ENCODE results near the gene DLG2. TPM values are rescaled to one million over a fixed set of nuclear protein-coding genes. Genes with fewer than 3 reads are reported as not detected.

Gene DLG2
- total and polyA plus RNA-seq, 9 donors, result 2.5 to 20.7 (median 12.0) TPM

DNA sequence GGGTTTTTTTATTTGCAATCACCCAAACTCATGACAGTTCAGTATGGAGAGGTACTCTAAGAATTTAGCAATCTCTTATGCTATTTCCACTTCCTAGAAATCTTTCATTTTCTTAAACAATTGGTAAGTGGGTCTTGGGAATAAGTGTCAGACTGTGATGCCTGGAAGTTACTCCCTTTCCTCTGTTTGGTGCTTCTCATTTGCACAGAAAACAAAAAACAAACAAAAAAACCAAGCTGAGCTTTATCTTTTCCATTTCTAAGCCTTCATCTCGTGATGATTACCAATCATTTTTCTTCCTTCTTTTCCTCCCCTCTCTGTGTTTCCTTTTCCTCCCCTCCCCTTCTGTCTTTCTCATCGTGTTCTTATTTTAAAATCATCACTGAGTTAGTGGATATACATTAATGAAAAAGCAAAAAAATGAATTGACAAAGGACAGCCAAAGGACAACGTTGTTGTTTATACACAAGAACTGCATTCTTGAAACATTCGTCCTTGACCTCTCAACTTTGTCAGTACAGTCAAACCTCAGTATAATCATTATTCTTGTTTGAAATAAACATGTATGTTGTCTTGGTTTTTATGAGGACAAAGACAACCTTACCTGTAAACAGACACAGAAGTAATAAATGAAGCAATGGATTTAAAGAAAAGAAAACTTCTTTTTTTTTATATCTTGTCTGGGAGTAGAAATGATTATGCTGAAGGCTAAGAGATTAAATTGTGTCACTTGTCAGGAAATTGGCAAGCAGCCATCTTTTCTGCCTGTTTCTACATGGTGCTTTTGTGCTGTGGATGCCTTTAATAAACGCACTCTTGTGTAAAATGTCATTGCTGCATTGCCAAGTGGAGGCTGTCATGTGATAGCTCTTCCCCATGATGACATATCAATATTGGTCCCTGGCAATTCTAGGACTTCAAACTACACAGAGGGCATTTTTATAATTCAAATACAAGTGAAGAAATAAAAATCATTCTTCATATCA lies 1537.8 kb downstream of the DLG2 start:
- 21 to 28% (median 23%) methylated on average over 5 of the region's 5 CpGs for WGBS, 3 donors
- TF ChIP-seq, protein P1, sequence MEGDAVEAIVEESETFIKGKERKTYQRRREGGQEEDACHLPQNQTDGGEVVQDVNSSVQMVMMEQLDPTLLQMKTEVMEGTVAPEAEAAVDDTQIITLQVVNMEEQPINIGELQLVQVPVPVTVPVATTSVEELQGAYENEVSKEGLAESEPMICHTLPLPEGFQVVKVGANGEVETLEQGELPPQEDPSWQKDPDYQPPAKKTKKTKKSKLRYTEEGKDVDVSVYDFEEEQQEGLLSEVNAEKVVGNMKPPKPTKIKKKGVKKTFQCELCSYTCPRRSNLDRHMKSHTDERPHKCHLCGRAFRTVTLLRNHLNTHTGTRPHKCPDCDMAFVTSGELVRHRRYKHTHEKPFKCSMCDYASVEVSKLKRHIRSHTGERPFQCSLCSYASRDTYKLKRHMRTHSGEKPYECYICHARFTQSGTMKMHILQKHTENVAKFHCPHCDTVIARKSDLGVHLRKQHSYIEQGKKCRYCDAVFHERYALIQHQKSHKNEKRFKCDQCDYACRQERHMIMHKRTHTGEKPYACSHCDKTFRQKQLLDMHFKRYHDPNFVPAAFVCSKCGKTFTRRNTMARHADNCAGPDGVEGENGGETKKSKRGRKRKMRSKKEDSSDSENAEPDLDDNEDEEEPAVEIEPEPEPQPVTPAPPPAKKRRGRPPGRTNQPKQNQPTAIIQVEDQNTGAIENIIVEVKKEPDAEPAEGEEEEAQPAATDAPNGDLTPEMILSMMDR (IDR thresholded peaks at IDR 0.05), result no peak
- TF ChIP-seq EP300 (IDR thresholded peaks at IDR 0.05), result no peak
- no peak for TF ChIP-seq POLR2A (IDR thresholded peaks at IDR 0.05)
- Histone ChIP-seq H3K4me3 (no peak overlapping the region), H3K4me1 (ENCODE audit: insufficient read depth) (peaks cover 2% of the 10 kb centered on the region), H3K27ac (no peak overlapping the region), H3K27me3 (no peaks in the 10 kb centered on the region), H3K36me3 (no peaks in the 10 kb centered on the region), H3K9me3 (no peaks in the 10 kb centered on the region)
- intact Hi-C loops (cut with DNase I), result no loop called here
- DNase-seq, result no peak

DNA sequence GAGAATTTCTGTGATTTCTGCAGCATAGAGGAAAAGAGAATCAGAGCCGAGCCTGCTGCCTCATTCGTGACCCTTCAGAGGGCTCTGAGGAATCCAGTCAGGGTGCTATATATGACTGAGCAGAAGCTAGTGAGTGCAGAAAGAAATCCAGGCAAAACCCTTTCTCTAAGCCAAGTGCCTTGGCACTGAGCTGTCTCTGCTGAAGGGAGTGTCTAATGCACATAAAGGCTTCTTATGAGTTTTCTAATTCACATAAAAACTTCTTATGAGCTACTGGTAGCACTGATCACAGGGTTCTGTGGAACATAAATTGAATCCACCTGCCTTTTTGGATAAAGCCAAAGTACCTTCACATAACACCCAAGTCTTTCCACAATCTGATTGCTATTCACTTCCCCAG lies 1555.3 kb downstream of the DLG2 start:
- DNase-seq, result no peak
- Histone ChIP-seq H3K27me3 (no peaks in the 10 kb centered on the region), H3K4me3 (no peak overlapping the region), H3K27ac (no peak overlapping the region), H3K4me1 (ENCODE audit: insufficient read depth) (no peaks in the 10 kb centered on the region), H3K9me3 (no peaks in the 10 kb centered on the region), H3K36me3 (no peaks in the 10 kb centered on the region)
- 86 to 93% (median 92%) methylated on average over 2 of the region's 2 CpGs for WGBS, 3 donors
- TF ChIP-seq EP300 (IDR thresholded peaks at IDR 0.05), result no peak
- TF ChIP-seq, protein P1 (IDR thresholded peaks at IDR 0.05), result no peak
- intact Hi-C loops (cut with DNase I), result no loop called here

DNA sequence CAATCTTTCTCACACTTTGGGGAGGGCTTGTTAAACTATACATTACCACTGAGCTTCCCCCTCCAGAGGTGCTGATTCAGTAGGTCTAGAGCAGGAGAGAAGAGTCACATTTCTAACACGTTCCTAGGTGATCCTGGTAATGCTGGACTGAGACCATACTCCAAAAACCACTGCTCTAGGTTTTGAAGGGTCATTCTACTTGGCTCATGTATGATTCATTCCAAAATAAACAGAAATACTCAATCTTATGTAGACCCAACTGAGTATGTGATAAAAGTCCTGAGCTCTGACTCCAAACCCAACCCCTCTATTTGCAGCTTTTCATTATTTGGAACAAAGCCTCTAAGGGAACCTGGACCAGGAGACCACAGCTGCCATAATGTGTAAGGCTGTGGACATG lies 1558.1 kb downstream of the DLG2 start:
- H3K27ac ChIP-seq, result no peak overlapping the region
- intact Hi-C loops (cut with DNase I), result no loop called here
- no peak for TF ChIP-seq EP300 (IDR thresholded peaks at IDR 0.05)
- H3K4me3 ChIP-seq, result no peak overlapping the region
- no peaks in the 10 kb centered on the region for H3K4me1 ChIP-seq (ENCODE audit: insufficient read depth)
- DNase-seq, result no peak
- H3K9me3 ChIP-seq, result no peaks in the 10 kb centered on the region
- no peaks in the 10 kb centered on the region for H3K36me3 ChIP-seq
- no peaks in the 10 kb centered on the region for H3K27me3 ChIP-seq
- WGBS, 3 donors, result 71 to 82% (median 73%) methylated on average over 1 of the region's 1 CpG

DNA sequence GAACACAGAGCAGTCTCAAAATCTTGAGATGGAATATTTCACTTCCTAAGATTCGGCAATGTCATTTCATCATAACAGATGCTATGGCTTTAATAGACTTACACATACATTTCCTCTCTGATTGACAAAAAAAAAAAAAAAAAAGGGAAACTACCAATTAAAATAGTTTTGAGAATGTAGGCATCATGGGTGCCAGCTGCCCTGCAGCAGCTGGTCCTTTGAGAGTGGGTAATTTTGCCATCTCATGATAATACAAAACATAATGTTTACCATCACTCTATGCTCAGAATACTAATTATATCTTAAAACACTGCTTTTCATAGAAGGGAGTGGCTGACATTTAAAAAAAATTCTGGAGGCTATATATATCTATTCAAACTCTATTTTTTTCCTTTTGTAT lies 1565.4 kb downstream of the DLG2 start:
- no peak overlapping the region for H3K27ac ChIP-seq
- DNase-seq, result no peak
- TF ChIP-seq EP300 (IDR thresholded peaks at IDR 0.05) (no peak), POLR2A (IDR thresholded peaks at IDR 0.05) (no peak)
- TF ChIP-seq, protein P1 (IDR thresholded peaks at IDR 0.05), result no peak
- H3K27me3 ChIP-seq, result no peaks in the 10 kb centered on the region
- no peaks in the 10 kb centered on the region for H3K4me1 ChIP-seq (ENCODE audit: insufficient read depth)
- no peak overlapping the region for H3K4me3 ChIP-seq
- no peaks in the 10 kb centered on the region for H3K9me3 ChIP-seq
- WGBS, 3 donors, result 88 to 94% (median 93%) methylated on average over 1 of the region's 1 CpG
- H3K36me3 ChIP-seq, result no peaks in the 10 kb centered on the region
- intact Hi-C loops (cut with DNase I), result no loop called here

Data from ovary (tissue), 9 donors.